Neuronal stem cell (in vitro differentiated cells): ENCODE data around the gene CFP.

Experiments
- DNase-seq: peaks from one replicate; pipeline ENCODE4 v3.0.0-alpha.2; 2013; ENCODE audit warnings: low spot score
- H2AFZ ChIP-seq: one replicate; pipeline ENCODE4 v1.6.1; 2013; ENCODE audit warnings: mild to moderate bottlenecking, low read length, inconsistent platforms
- H2AK5ac ChIP-seq: 2 replicates; pipeline ENCODE4 v1.6.1; 2013; ENCODE audit warnings: low read depth, mild to moderate bottlenecking, inconsistent platforms, low read length, moderate library complexity, mixed read lengths
- H2BK120ac ChIP-seq: 2 replicates; pipeline ENCODE4 v1.6.1; 2013; ENCODE audit warnings: low read depth, mild to moderate bottlenecking, inconsistent platforms, low read length, moderate library complexity, mixed read lengths
- H2BK12ac ChIP-seq: one replicate; pipeline ENCODE4 v1.6.1; 2013; ENCODE audit warnings: low read length, inconsistent platforms
- H2BK15ac ChIP-seq: 2 replicates; pipeline ENCODE4 v1.6.1; 2013; ENCODE audit warnings: mild to moderate bottlenecking, low read length, inconsistent platforms, mixed read lengths
- H2BK5ac ChIP-seq: one replicate; pipeline ENCODE4 v1.6.1; 2013; ENCODE audit warnings: inconsistent platforms, mild to moderate bottlenecking, low read length, moderate library complexity
- H3K14ac ChIP-seq: one replicate; pipeline ENCODE4 v1.6.1; 2013; ENCODE audit warnings: low read length, inconsistent platforms
- H3K18ac ChIP-seq: 2 replicates; pipeline ENCODE4 v1.6.1; 2013; ENCODE audit warnings: low read length, inconsistent platforms
- H3K23ac ChIP-seq: 2 replicates; pipeline ENCODE4 v1.6.1; 2013; ENCODE audit warnings: low read depth, mild to moderate bottlenecking, mixed read lengths, low read length, inconsistent platforms; ENCODE audit not compliant: poor library complexity
- H3K27ac ChIP-seq: replicated peaks from 3 replicates; pipeline ENCODE4 v1.5.1; 2013; ENCODE audit warnings: low read length, inconsistent platforms
- H3K27me3 ChIP-seq, 3 experiments: 2 replicates each; pipeline ENCODE4 v1.6.1; 2013; ENCODE audit warnings: low read length in 3 of 3, mild to moderate bottlenecking in 2 of 3, inconsistent platforms in 1 of 3, low read depth in 1 of 3, mixed read lengths in 1 of 3, moderate library complexity in 1 of 3; ENCODE audit not compliant: control insufficient read depth in 3 of 3, insufficient read depth in 3 of 3
- H3K36me3 ChIP-seq, 2 donors: replicated peaks in 1 of 2; 2 replicates each; pipeline ENCODE4 v1.6.1; 2013; ENCODE audit warnings: low read length in 2 of 2; ENCODE audit not compliant: control insufficient read depth in 2 of 2, insufficient read depth in 2 of 2
- H3K4ac ChIP-seq: 2 replicates; pipeline ENCODE4 v1.6.1; 2013; ENCODE audit warnings: inconsistent platforms, mild to moderate bottlenecking, low read length, moderate library complexity
- H3K4me1 ChIP-seq, 2 donors: 1 replicate in 1 of 2; 2 replicates in 1 of 2; pipeline ENCODE4 v1.6.1; 2013; ENCODE audit warnings: low read length in 2 of 2, low read depth in 1 of 2; ENCODE audit not compliant: control insufficient read depth in 2 of 2, insufficient read depth in 1 of 2
- H3K4me2 ChIP-seq: one replicate; pipeline ENCODE4 v1.6.1; 2013; ENCODE audit warnings: mild to moderate bottlenecking, low read length, inconsistent platforms; ENCODE audit not compliant: insufficient read depth, poor library complexity, severe bottlenecking
- H3K4me3 ChIP-seq, 2 donors: 2 replicates each; pipeline ENCODE4 v1.5.1; 2013; ENCODE audit warnings: low read length in 2 of 2, mild to moderate bottlenecking in 2 of 2, inconsistent platforms in 1 of 2, moderate library complexity in 1 of 2
- H3K79me1 ChIP-seq: one replicate; pipeline ENCODE4 v1.6.1; 2013; ENCODE audit warnings: low read depth, mild to moderate bottlenecking, inconsistent platforms, low read length, moderate library complexity
- H3K9ac ChIP-seq: one replicate; pipeline ENCODE4 v1.6.1; 2013; ENCODE audit warnings: mild to moderate bottlenecking, low read depth, low read length, inconsistent platforms; ENCODE audit not compliant: poor library complexity
- H3K9me3 ChIP-seq, 2 donors: replicated peaks in 1 of 2; 2 replicates each; pipeline versions ENCODE3 to v1.6.1; 2013; ENCODE audit warnings: low read length in 2 of 2, mild to moderate bottlenecking in 2 of 2, inconsistent platforms in 1 of 2, low read depth in 1 of 2, mixed read lengths in 1 of 2, moderate library complexity in 1 of 2; ENCODE audit not compliant: control insufficient read depth in 2 of 2, insufficient read depth in 1 of 2
- H4K8ac ChIP-seq: one replicate; pipeline ENCODE4 v1.6.1; 2013; ENCODE audit warnings: low read depth, mild to moderate bottlenecking, inconsistent platforms, low read length, moderate library complexity
- H4K91ac ChIP-seq: one replicate; pipeline ENCODE4 v1.6.1; 2013; ENCODE audit warnings: low read length, low read depth, mild to moderate bottlenecking, inconsistent platforms; ENCODE audit not compliant: poor library complexity
- WGBS, 2 donors: extraction: QIAGEN DNeasy Blood & Tissue Kit; methylation state at CpG; one replicate each; pipeline ENCODE4 v1.1.7; 2013; ENCODE audit warnings: missing lambda C conversion rate in 2 of 2, mixed read lengths in 1 of 2; ENCODE audit not compliant: insufficient read length in 2 of 2, insufficient replicate concordance in 1 of 2; ENCODE audit errors: extremely low coverage in 2 of 2; 5-methylcytosine and 5-hydroxymethylcytosine counted together

CFP gene

DNA sequence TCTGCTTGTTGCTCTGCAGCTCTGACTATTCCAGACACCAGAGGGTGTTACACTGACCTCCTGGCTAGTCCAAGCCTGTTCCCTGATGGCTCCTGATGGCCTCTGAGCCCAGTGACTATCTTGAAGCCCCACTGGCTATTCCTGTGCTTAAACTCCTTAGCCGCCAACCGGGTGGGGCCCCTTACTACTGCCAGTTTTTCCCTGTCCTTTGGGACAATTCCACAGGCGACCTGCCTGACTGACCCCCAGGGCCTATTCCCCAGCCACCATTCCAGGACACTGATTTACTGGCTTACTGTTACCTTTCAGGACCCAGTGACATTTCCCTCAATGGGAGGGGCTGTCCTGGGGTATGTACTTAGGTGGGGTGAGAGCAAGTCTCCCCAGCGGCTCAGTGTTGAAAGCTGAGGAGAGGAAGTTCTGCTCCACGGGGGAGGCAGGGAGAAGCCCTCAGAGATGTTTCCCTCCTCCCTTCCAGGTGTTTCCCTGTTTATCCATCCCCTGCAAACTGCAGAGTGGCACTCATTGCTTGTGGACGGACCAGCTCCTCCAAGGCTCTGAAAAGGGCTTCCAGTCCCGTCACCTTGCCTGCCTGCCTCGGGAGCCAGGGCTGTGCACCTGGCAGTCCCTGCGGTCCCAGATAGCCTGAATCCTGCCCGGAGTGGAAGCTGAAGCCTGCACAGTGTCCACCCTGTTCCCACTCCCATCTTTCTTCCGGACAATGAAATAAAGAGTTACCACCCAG lies 43.5 kb downstream of the CFP start:
- Histone ChIP-seq H3K9me3 (no peaks in the 10 kb centered on the region), H3K4me1 (no peaks in the 10 kb centered on the region), H2BK15ac (no peak overlapping the region), H3K4ac (no peak overlapping the region), H2AFZ (no peak overlapping the region), H3K27me3 (peaks cover 0 to 3% (median 0%) of the 10 kb centered on the region in 3 experiments), H2BK120ac (no peak overlapping the region), H3K9ac (no peak overlapping the region), H4K8ac (no peak overlapping the region), H2AK5ac (no peak overlapping the region), H3K4me2 (no peak overlapping the region), H3K18ac (no peak overlapping the region), H3K36me3 (peaks cover 0 to 18% of the 10 kb centered on the region in 2 donors), H2BK5ac (no peak overlapping the region), H3K79me1 (no peaks in the 10 kb centered on the region), H3K23ac (no peak overlapping the region), H2BK12ac (no peak overlapping the region), H3K14ac (no peak overlapping the region), H3K4me3 (no peak overlapping the region), H3K27ac (no peak overlapping the region), H4K91ac (no peak overlapping the region)
- no peak for DNase-seq
- no CpG with 5 or more reads among the region's 11 CpGs for WGBS, 2 donors

DNA sequence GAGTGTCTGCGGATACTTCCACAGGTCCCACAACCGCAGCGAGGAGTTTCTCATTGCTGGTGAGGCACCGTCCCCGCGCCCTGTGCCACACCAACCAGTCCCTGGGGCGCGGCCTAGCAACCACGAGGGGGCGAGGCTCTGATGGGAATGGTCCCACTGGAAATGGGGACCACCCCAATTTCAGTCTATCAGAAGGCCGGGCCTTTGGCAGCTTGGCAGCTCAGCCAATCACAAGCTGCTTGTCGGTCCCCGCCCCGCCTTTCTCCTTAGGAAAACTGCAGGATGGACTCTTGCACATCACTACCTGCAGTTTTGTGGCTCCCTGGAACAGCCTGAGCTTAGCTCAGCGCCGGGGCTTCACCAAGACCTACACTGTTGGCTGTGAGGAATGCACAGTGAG lies 44.5 kb downstream of the CFP start:
- Histone ChIP-seq H4K8ac (no peak overlapping the region), H2BK5ac (no peak overlapping the region), H2BK15ac (no peak overlapping the region), H3K23ac (no peak overlapping the region), H4K91ac (no peak overlapping the region), H3K27ac (no peak overlapping the region), H3K9ac (no peak overlapping the region), H3K4ac (no peak overlapping the region), H2AFZ (no peak overlapping the region), H3K18ac (no peak overlapping the region), H3K36me3 (peaks cover 0 to 18% of the 10 kb centered on the region in 2 donors), H3K4me1 (no peaks in the 10 kb centered on the region), H2AK5ac (no peak overlapping the region), H2BK12ac (no peak overlapping the region), H3K27me3 (peaks cover 0 to 3% (median 0%) of the 10 kb centered on the region in 3 experiments), H3K14ac (no peak overlapping the region), H3K79me1 (no peaks in the 10 kb centered on the region), H3K4me3 (no peak overlapping the region), H3K4me2 (no peak overlapping the region), H3K9me3 (no peaks in the 10 kb centered on the region), H2BK120ac (no peak overlapping the region)
- no peak for DNase-seq
- no CpG with 5 or more reads among the region's 16 CpGs for WGBS, 2 donors

DNA sequence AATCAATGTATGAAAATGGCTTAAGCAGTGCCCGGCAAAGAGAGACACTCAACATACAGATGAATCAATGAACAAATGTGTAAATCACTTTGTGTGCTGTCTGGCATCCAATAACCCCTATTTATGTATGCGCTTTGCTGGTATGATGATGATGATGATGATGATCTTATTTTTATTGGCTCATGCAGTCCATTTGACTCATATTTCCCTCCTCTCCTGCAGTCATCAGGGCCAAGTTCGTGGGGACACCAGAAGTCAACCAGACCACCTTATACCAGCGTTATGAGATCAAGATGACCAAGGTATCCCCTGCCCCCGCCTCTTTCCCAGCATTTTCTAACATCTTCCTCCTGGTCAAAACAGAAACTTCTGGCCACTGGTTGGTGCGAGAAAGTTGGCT lies 45.0 kb downstream of the CFP start:
- H2BK15ac ChIP-seq = no peak overlapping the region
- H3K14ac ChIP-seq = no peak overlapping the region
- no CpG with 5 or more reads among the region's 6 CpGs for WGBS, 2 donors
- no peak overlapping the region for H3K23ac ChIP-seq
- no peaks in the 10 kb centered on the region for H3K9me3 ChIP-seq
- H2BK12ac ChIP-seq = no peak overlapping the region
- no peak overlapping the region for H3K9ac ChIP-seq
- no peak overlapping the region for H3K4ac ChIP-seq
- no peak overlapping the region for H2BK5ac ChIP-seq
- H3K18ac ChIP-seq = no peak overlapping the region
- no peak overlapping the region for H4K8ac ChIP-seq
- no peaks in the 10 kb centered on the region for H3K4me1 ChIP-seq
- H3K36me3 ChIP-seq = peaks cover 0 to 18% of the 10 kb centered on the region in 2 donors
- no peak overlapping the region for H2AK5ac ChIP-seq
- H2BK120ac ChIP-seq = no peak overlapping the region
- H3K27me3 ChIP-seq = peaks cover 0 to 3% (median 0%) of the 10 kb centered on the region in 3 experiments
- H3K4me2 ChIP-seq = no peak overlapping the region
- H3K79me1 ChIP-seq = no peaks in the 10 kb centered on the region
- no peak for DNase-seq
- H3K4me3 ChIP-seq = no peak overlapping the region
- no peak overlapping the region for H4K91ac ChIP-seq
- no peak overlapping the region for H2AFZ ChIP-seq
- no peak overlapping the region for H3K27ac ChIP-seq

DNA sequence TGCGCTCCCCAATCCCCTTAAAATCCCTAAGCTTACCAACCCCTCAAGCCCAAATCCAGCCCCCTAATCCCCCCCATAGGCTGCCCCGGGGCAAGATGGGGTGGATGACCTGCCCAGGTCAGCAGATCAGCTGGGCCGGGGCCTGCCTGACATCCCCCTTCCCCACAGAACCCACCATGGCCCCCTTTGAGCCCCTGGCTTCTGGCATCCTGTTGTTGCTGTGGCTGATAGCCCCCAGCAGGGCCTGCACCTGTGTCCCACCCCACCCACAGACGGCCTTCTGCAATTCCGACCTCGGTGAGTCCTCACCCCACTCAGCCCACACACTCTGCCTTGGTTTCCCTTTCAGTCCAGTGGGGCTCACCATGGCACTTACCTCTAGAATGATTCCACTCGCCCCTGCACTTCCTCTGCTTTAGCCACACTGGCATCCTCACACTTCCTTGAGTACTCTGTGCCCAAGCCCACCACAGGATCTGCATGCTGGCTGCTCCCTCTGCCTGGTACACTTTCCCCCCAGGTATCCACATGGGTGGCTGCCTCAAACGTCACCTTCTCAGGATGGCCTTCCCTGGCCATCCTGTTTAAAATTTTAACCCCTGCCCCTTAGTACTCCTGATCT lies 46.4 kb downstream of the CFP start:
- Histone ChIP-seq H3K4me1 (no peaks in the 10 kb centered on the region), H3K18ac (no peak overlapping the region), H3K4me3 (no peak overlapping the region), H3K27me3 (peaks cover 0 to 3% (median 0%) of the 10 kb centered on the region in 3 experiments), H3K4me2 (no peak overlapping the region), H2BK12ac (no peak overlapping the region), H2BK15ac (no peak overlapping the region), H2AFZ (no peak overlapping the region), H3K9me3 (no peaks in the 10 kb centered on the region), H3K23ac (no peak overlapping the region), H3K36me3 (peaks cover 0 to 18% of the 10 kb centered on the region in 2 donors), H2BK5ac (no peak overlapping the region), H3K9ac (no peak overlapping the region), H4K8ac (no peak overlapping the region), H3K14ac (no peak overlapping the region), H2AK5ac (no peak overlapping the region), H2BK120ac (no peak overlapping the region), H3K4ac (no peak overlapping the region), H3K79me1 (no peaks in the 10 kb centered on the region), H4K91ac (no peak overlapping the region), H3K27ac (no peak overlapping the region)
- 100% methylated on average over 1 of the region's 8 CpGs; no CpG with 5 or more reads in 1 of the 2 donors for WGBS, 2 donors
- no peak for DNase-seq
